Astrocyte of the spinal cord (primary cell): Measurements from ENCODE around the gene SH3BGRL3.

Source experiments
- DNase-seq: peaks from one replicate; pipeline ENCODE4 v3.0.0; 2011; ENCODE audit warnings: low read depth, low spot score
- H3K4me3 ChIP-seq: 2 replicates; pipeline ENCODE4 v1.5.1; 2011; ENCODE audit warnings: low read depth, mild to moderate bottlenecking, low read length, moderate library complexity
- CTCF ChIP-seq: IDR thresholded peaks from 2 replicates; pipeline ENCODE4 v1.5.1; 2012; ENCODE audit warnings: low read depth, mild to moderate bottlenecking, low read length, inconsistent platforms
- in situ Hi-C: cut with HindIII; loops from 2 replicates; pipeline ENCODE4 v1.10.0; 2017; ENCODE audit warnings: low sequenced_read_pairs

Gene SH3BGRL3

GRCh38 chr1:26317612-26318337 lies 37.9 kb downstream of the SH3BGRL3 start, which contains the start of gene CD52:
CD52 (plus strand) TSS chr1:26317958; CDS start chr1:26318018, 60 bp downstream.
- H3K4me3 ChIP-seq: no peak within 1 kb of the TSS
- in situ Hi-C loops: no loop called here
- no peak for DNase-seq
- no peak for TF ChIP-seq CTCF

DNA sequence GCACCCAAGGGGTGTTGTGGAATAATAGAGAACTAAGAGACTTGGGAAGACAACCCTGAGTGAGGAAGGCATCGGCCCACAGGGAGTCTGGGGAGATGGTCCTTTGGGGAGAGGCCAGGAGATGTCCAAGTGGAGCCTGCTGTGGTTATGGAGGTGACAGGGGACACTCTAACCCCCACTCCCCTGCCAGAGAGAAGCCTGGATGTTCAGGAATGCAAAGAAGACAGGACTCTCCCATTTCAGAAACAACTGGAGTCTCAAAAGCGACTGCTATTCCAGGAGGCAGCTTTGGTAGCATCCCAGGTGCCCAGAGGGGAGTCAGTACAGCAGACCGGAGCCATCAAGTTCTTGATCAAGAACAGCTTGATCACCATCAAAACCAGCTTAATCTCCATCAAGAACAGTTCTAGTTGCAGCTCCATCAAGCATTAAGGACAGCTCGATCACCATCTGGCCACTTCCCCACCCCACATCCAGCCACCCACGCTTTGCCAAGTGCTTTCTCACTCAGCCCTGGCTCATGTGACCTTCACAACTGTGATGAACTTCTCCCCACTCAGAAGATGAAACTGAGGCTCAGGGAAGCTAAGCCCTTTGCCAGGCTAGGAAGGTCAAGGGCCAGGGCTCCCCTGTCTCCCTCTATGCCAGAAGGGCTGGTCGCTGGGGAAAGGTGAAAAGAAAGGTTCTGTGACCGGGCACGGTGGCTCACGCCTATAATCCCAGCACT lies 38.6 kb downstream of the SH3BGRL3 start:
- in situ Hi-C loops: no loop called here
- no peak for DNase-seq
- no peak for TF ChIP-seq CTCF
- H3K4me3 ChIP-seq: no peak overlapping the region

- TF ChIP-seq CTCF: no peak
- no peak overlapping the region for H3K4me3 ChIP-seq
- no peak for DNase-seq
- in situ Hi-C loops: no loop called here
These were observed 41.0 kb downstream of the SH3BGRL3 start for GRCh38 chr1:26320896-26321295.

GRCh38 chr1:26321315-26322041 lies 41.6 kb downstream of the SH3BGRL3 start:
- in situ Hi-C loops: no loop called here
- DNase-seq: peak; percentile 85
- TF ChIP-seq CTCF: peak; percentile 91
- no peak overlapping the region for H3K4me3 ChIP-seq

DNA sequence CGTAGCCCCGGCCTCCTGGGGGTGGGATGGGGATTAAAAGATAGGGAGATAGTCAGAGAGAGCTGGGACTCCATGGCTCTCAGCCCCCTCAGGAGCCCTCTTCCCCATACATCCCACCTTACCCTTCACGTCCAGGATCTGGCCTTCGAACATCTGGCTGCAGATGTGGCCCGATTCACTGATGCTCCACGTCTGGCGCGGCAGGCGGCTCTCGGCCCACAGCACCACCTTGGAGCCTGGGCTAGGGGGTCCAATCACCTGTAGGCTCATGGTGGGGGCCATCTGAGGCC lies 42.1 kb downstream of the SH3BGRL3 start:
- no peak for DNase-seq
- no peak overlapping the region for H3K4me3 ChIP-seq
- TF ChIP-seq CTCF: no peak
- in situ Hi-C loops: no loop called here

DNA sequence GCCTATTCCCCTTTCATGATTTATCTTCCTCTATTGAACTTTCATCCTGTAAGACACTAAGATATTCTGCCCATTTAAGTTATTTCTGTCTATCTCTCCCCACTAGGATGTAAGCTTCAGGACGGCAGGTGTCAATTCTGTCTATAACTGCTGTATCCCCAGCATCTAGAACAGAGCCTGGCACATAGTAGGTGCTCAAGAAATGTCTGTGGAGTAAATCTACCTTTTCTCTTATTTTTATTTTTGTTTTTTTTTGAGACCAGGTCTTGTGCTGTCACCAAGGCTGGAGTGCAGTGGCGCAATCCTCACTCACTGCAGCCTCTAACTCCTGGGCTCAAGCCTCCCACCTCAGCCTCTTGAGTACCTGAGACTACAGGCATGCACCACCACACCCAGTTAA lies 43.5 kb downstream of the SH3BGRL3 start:
- no peak for DNase-seq
- no peak overlapping the region for H3K4me3 ChIP-seq
- no peak for TF ChIP-seq CTCF
- in situ Hi-C loops: no loop called here
